ENCODE measurements around the gene SCARF2.
"Not testable (repeated sequence)": the region's sequence is repeated elsewhere in the genome, so short reads cannot be mapped to it uniquely, and the experiment has no call there.

Gene SCARF2

GRCh38 chr22:20392365-20392881 is 45.2 kb downstream of the SCARF2 start:
- not testable (repeated sequence) for DNase-seq

- DNase-seq, result no peak
Observed at GRCh38 chr22:20391222-20391621, 46.4 kb downstream of the SCARF2 start.

DNA sequence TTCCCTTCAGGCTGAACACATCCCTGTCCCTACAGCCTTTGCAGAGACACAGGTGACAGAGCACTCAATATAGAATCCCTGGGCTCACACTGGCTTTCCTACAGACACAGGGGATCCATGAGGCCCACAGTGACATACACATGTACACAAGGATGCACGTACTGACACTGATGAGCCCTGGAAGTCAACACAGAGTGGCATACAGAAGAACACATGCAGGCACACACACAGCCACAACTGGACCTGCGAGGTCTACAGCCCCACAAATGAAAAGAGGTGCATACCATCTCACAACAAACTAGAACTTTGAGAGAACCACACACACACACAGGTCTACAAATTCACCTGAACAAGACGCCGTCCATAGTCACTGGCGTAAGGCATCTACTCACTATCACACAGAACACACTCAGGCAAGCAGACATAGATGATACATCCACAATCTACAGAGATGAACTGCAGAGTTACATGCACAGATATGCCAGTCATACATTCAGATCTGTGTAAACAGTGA is 47.2 kb downstream of the SCARF2 start:
- no peak for DNase-seq

- DNase-seq, result no peak
Observed at GRCh38 chr22:20389288-20389687, 48.3 kb downstream of the SCARF2 start.

GRCh38 chr22:20388200-20388599 is 49.4 kb downstream of the SCARF2 start:
- DNase-seq, result no peak

- no peak for DNase-seq
Observed at GRCh38 chr22:20386972-20387371, 50.7 kb downstream of the SCARF2 start.

- DNase-seq, result no peak
Observed at GRCh38 chr22:20386336-20386735, 51.3 kb downstream of the SCARF2 start.

GRCh38 chr22:20384865-20385264 is 52.8 kb downstream of the SCARF2 start:
- no peak for DNase-seq

- DNase-seq, result no peak
Observed at GRCh38 chr22:20384171-20384570, 53.5 kb downstream of the SCARF2 start.

DNA sequence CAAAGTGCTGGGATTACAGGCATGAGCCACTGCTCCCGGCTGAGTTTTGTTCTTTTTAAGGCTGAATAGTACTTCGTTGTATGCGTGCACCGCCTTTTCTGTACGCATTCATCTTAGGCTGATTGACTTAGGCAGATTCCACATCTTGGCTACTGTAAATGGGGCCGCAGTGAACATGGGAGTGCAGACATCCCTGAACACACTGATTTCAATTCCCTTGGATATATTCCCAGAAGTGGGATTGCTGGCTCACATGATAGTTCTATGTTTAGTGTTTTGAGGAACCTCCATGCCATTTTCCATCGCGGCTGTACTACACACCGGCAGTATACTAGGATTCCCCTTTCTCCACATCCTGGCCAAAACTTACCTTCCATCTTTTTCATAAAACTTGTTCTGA is 54.1 kb downstream of the SCARF2 start:
- DNase-seq, result no peak

DNA sequence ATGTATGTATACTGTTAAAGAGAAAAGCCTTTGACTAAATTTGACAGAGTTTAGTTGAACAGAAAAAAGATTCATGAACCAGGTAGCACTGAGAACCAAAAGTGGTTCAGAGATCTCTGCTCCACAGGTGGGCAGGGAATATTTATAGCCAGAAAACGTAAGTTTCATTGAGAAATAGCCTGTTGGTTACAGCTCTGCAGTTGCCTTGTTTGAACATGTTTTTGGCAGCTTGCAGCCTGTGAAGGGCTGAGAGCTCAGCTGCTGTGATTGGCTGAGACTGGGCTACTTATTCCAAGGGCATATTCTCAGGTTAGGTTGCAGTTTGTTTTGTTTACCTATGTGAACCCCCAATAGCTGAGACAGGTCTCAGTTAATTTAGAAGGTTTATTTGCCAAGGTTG is 57.1 kb downstream of the SCARF2 start:
- DNase-seq, result no peak

DNA sequence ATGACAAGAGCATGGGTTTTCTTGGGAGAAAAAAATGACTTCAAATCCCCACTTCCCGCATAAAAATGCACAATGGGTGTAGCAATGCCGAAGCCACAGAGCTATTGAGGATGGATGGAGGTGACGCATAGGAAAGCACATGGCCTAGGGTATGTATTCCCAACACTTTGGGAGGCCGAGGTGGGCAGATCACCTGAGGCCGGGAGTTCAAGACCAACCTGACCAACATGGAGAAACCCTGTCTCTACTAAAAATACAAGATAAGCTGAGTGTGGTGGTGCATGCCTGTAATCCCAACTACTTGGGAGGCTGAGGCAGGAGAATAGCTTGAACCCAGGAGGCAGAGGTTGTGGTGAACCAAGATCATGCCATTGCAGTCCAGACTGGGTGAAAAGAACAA is 58.9 kb downstream of the SCARF2 start:
- not testable (repeated sequence) for DNase-seq

- DNase-seq, result no peak
Observed at GRCh38 chr22:20378110-20378509, 59.5 kb downstream of the SCARF2 start.

DNA sequence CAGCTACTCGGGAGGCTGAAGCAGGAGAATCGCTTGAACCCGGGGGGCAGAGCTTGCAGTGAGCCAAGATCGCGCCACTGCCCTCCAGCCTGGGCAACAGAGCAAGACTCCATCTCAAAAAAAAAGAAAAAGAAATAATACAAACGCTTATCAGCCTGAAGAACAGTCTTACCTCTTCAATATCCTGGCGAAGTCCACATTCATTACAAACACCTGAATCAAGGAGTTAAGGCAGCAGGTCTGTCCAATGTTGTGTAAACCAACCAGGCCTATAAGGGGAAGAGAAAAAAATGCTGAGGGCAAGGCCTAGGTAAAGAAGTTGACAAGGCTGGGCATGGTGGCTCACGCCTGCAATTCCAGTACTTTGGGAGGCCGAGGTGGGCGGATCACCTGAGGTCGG is 60.6 kb downstream of the SCARF2 start:
- not testable (repeated sequence) for DNase-seq

DNA sequence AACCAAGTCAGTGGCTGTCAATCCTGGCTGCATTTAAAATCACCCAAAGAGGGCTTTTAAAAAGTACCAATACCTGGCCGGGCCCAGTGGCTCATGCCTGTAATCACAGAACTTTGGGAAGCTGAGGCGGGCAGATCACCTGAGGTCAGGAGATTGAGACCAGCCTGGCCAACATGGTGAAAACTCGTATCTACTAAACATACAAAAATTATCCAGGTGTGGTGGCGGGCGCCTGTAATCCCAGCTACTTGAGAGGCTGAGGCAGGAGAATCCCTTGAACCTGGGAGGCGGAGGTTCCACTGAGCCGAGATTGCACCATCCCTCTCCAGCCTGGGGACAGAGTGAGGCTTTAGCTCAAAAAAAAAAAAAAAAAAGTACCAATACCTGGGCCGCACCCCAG is 61.3 kb downstream of the SCARF2 start:
- not testable (repeated sequence) for DNase-seq
